ENCODE data around the gene PLPP2. TPM values are rescaled to one million over a fixed set of nuclear protein-coding genes. Genes with fewer than 3 reads are reported as not detected.

Gene PLPP2
- total and polyA plus RNA-seq, 2 donors (not counting 1 experiment from before 2014, with no cell fraction given), result 1.8 to 26.6 TPM

- Histone ChIP-seq H3K9ac (ENCODE audit: insufficient read depth, low read length) (no peak overlapping the region), H4K20me1 (ENCODE audit: control insufficient read depth, extremely low read depth, insufficient read depth, low read length) (no peaks in the 10 kb centered on the region), H3K36me3 (ENCODE audit: control insufficient read depth, insufficient read depth, low read length) (peaks cover 48% of the 10 kb centered on the region), H3K79me2 (ENCODE audit: control insufficient read depth, insufficient read depth, low read length) (peaks cover 22% of the 10 kb centered on the region), H3K27me3 (ENCODE audit: control insufficient read depth, insufficient read depth, low read length) (no peaks in the 10 kb centered on the region), H3K9me3 (ENCODE audit: control insufficient read depth, insufficient read depth, low read depth, low read length) (peaks cover 1% of the 10 kb centered on the region), H3K4me1 (ENCODE audit: control insufficient read depth, extremely low read depth, insufficient read depth, low read length) (no peaks in the 10 kb centered on the region), H3K27ac (ENCODE audit: insufficient read depth, low read length) (no peak overlapping the region), H3K4me2 (ENCODE audit: extremely low read depth, insufficient read depth, low read length) (no peak overlapping the region), H3K4me3 (replicated peaks in 1 of 4; ENCODE audit: control extremely low read depth in 1 of 4, insufficient read depth in 1 of 4, low read depth in 3 of 4, low read length in 4 of 4) (no peak overlapping the region), H2AFZ (ENCODE audit: low read length) (no peak overlapping the region)
- no peak for DNase-seq (ENCODE audit: low read depth in 2 of 2)
- TF ChIP-seq EZH2 (IDR thresholded peaks at IDR 0.05; ENCODE audit: low read length, missing control alignments) (no peak), CTCF (conservative IDR thresholded peaks at IDR 0.05 in 1 of 2, IDR thresholded peaks at IDR 0.05 in 1 of 2; ENCODE audit: low read depth in 1 of 2, low read length in 2 of 2) (no peak)
Measured at GRCh38 chr19:326871-327270, 35.7 kb upstream of the PLPP2 start.

GRCh38 chr19:325937-326565, 34.8 kb upstream of the PLPP2 start:
- no peak overlapping the region for H3K4me2 ChIP-seq (ENCODE audit: extremely low read depth, insufficient read depth, low read length)
- no peak overlapping the region for H3K9ac ChIP-seq (ENCODE audit: insufficient read depth, low read length)
- no peak overlapping the region for H3K4me3 ChIP-seq (replicated peaks in 1 of 4; ENCODE audit: control extremely low read depth in 1 of 4, insufficient read depth in 1 of 4, low read depth in 3 of 4, low read length in 4 of 4)
- H3K4me1 ChIP-seq (ENCODE audit: control insufficient read depth, extremely low read depth, insufficient read depth, low read length), result no peaks in the 10 kb centered on the region
- no peak for TF ChIP-seq CTCF (conservative IDR thresholded peaks at IDR 0.05 in 1 of 2, IDR thresholded peaks at IDR 0.05 in 1 of 2; ENCODE audit: low read depth in 1 of 2, low read length in 2 of 2)
- TF ChIP-seq EZH2 (IDR thresholded peaks at IDR 0.05; ENCODE audit: low read length, missing control alignments), result no peak
- H2AFZ ChIP-seq (ENCODE audit: low read length), result no peak overlapping the region
- H3K27me3 ChIP-seq (ENCODE audit: control insufficient read depth, insufficient read depth, low read length), result no peaks in the 10 kb centered on the region
- H3K36me3 ChIP-seq (ENCODE audit: control insufficient read depth, insufficient read depth, low read length), result peaks cover 49% of the 10 kb centered on the region
- H3K79me2 ChIP-seq (ENCODE audit: control insufficient read depth, insufficient read depth, low read length), result peaks cover 20% of the 10 kb centered on the region
- DNase-seq (ENCODE audit: low read depth in 2 of 2), result no peak
- H3K9me3 ChIP-seq (ENCODE audit: control insufficient read depth, insufficient read depth, low read depth, low read length), result peaks cover 1% of the 10 kb centered on the region
- H3K27ac ChIP-seq (ENCODE audit: insufficient read depth, low read length), result no peak overlapping the region
- no peaks in the 10 kb centered on the region for H4K20me1 ChIP-seq (ENCODE audit: control insufficient read depth, extremely low read depth, insufficient read depth, low read length)

GRCh38 chr19:325173-325936, 34.2 kb upstream of the PLPP2 start:
- Histone ChIP-seq H2AFZ (ENCODE audit: low read length) (no peak overlapping the region), H4K20me1 (ENCODE audit: control insufficient read depth, extremely low read depth, insufficient read depth, low read length) (no peaks in the 10 kb centered on the region), H3K9me3 (ENCODE audit: control insufficient read depth, insufficient read depth, low read depth, low read length) (peaks cover 1% of the 10 kb centered on the region), H3K4me1 (ENCODE audit: control insufficient read depth, extremely low read depth, insufficient read depth, low read length) (no peaks in the 10 kb centered on the region), H3K36me3 (ENCODE audit: control insufficient read depth, insufficient read depth, low read length) (peaks cover 52% of the 10 kb centered on the region), H3K27ac (ENCODE audit: insufficient read depth, low read length) (no peak overlapping the region), H3K79me2 (ENCODE audit: control insufficient read depth, insufficient read depth, low read length) (peaks cover 23% of the 10 kb centered on the region), H3K4me2 (ENCODE audit: extremely low read depth, insufficient read depth, low read length) (no peak overlapping the region), H3K4me3 (replicated peaks in 1 of 4; ENCODE audit: control extremely low read depth in 1 of 4, insufficient read depth in 1 of 4, low read depth in 3 of 4, low read length in 4 of 4) (no peak overlapping the region), H3K27me3 (ENCODE audit: control insufficient read depth, insufficient read depth, low read length) (no peaks in the 10 kb centered on the region), H3K9ac (ENCODE audit: insufficient read depth, low read length) (no peak overlapping the region)
- no peak for DNase-seq (ENCODE audit: low read depth in 2 of 2)
- TF ChIP-seq EZH2 (IDR thresholded peaks at IDR 0.05; ENCODE audit: low read length, missing control alignments) (no peak), CTCF (conservative IDR thresholded peaks at IDR 0.05 in 1 of 2, IDR thresholded peaks at IDR 0.05 in 1 of 2; ENCODE audit: low read depth in 1 of 2, low read length in 2 of 2) (no peak)

All from fibroblast of lung (primary cell).